ENCODE data around the gene OTP. TPM values are rescaled to one million over a fixed set of nuclear protein-coding genes. Genes with fewer than 3 reads are reported as not detected.

Gene OTP
- total RNA-seq, 1 donor from 2014 or later, result 0.17 TPM

DNA sequence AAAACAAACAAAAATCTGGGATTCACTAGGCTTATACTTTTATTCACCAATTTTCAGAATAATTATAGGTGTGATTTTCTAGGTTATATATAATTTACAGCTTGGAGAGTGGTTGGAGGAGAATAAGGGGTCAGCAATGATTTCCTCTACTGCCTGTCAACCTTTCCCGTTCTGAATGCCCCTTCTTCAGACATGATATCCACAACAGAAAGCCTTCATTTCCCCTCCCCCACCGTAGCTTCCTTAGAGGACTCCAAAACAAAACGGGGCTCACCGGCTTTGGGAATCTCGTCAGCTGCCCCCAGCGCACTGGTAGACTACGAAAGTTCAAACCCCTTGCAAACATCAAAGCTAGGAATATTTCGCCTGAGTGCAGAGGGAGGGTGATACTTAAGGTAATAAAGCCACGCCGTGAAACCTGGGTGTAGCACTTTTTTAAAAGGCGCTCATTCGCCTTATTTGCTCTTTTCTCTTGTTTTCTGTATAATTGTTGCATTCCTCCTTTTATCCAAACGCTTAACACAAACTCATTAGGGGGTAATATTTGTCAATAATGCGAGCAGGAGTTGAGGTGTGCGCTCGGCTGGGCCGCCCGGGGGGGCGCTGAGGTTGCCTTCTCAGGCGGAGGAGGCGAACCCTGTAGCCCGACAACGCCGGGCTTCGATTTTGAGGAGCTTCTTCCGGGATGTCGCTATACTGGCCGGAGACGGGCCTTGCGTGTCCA, 2.4 kb downstream of the OTP start:
- TF ChIP-seq, protein P1, sequence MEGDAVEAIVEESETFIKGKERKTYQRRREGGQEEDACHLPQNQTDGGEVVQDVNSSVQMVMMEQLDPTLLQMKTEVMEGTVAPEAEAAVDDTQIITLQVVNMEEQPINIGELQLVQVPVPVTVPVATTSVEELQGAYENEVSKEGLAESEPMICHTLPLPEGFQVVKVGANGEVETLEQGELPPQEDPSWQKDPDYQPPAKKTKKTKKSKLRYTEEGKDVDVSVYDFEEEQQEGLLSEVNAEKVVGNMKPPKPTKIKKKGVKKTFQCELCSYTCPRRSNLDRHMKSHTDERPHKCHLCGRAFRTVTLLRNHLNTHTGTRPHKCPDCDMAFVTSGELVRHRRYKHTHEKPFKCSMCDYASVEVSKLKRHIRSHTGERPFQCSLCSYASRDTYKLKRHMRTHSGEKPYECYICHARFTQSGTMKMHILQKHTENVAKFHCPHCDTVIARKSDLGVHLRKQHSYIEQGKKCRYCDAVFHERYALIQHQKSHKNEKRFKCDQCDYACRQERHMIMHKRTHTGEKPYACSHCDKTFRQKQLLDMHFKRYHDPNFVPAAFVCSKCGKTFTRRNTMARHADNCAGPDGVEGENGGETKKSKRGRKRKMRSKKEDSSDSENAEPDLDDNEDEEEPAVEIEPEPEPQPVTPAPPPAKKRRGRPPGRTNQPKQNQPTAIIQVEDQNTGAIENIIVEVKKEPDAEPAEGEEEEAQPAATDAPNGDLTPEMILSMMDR (IDR thresholded peaks at IDR 0.05; ENCODE audit: partially characterized antibody, unreplicated experiment), result no peak
- peaks cover 21% of the 10 kb centered on the region for H3K4me1 Mint-ChIP-seq (ENCODE audit: low read depth, unreplicated experiment)
- peak overlapping the region; percentile 78 for H3K4me3 Mint-ChIP-seq (ENCODE audit: unreplicated experiment)
- H3K36me3 Mint-ChIP-seq (ENCODE audit: unreplicated experiment), result peaks cover 5% of the 10 kb centered on the region
- H3K9me3 Mint-ChIP-seq (ENCODE audit: unreplicated experiment), result peaks cover 31% of the 10 kb centered on the region
- DNase-seq, result no peak
- no peak overlapping the region for H3K27ac Mint-ChIP-seq (ENCODE audit: unreplicated experiment)
- peaks cover 41% of the 10 kb centered on the region for H3K27me3 Mint-ChIP-seq (ENCODE audit: unreplicated experiment)

DNA sequence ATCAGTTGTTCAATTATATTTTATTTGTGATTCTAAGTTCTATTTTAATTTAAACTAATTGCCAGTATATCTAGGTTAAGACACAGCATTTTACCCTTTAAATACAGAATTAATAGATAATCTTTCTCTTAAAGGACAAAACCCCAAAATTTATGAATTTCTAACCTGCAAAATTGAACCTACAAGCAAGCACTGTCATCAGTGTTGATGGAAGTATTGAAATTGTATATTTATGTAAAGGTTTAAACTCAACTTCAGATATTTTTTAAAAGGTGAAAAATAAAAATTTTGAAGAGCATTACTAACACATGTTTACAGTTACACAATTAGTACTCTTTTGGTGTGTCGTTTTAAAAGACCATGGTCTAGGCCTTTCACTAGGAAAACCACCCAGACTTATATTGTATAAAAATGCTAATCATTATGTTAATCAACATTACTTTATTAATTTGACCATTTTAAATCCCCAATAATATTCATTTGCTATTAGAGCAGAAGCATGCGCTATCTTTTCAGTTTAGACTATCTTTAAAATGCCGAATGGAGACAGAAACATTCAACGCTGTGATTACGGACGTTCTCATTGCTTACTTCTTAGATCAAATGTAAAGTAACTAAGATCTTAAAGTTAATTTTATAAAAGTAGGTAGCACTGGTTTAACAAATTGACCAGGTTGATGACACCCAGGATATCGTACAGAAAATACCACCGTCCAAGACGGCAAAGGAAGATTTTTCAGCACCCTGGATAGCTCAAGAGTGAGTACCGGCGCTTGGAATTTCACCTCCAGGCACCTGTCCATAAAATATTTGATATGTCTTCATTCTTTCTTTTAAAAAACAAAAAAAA, 3.2 kb downstream of the OTP start:
- Mint-ChIP-seq H3K4me1 (ENCODE audit: low read depth, unreplicated experiment) (peaks cover 20% of the 10 kb centered on the region), H3K36me3 (ENCODE audit: unreplicated experiment) (peaks cover 5% of the 10 kb centered on the region)
- DNase-seq, result no peak

DNA sequence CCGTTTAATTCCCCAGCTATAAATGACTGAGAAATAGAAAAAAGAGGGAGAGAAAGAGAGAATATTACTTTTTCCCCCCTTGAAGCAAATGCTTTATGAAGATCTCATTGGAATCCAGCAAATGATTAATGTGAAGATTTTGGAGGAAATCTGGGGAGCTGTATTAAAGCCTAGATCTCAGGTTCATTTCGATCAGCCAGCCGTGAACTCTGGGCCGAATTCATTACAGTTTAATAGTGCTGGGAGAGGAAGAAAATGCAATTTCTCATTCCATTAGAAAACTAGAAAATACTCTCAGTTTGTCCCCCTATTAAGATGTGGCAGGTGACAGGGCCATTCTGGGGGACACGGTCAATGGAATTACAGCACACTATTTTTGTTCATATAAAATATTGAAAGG, 4.8 kb downstream of the OTP start:
- no peak overlapping the region for H3K4me3 Mint-ChIP-seq (ENCODE audit: unreplicated experiment)
- no peak overlapping the region for H3K27ac Mint-ChIP-seq (ENCODE audit: unreplicated experiment)
- peaks cover 15% of the 10 kb centered on the region for H3K4me1 Mint-ChIP-seq (ENCODE audit: low read depth, unreplicated experiment)
- DNase-seq, result no peak
- TF ChIP-seq, protein P1 (IDR thresholded peaks at IDR 0.05; ENCODE audit: partially characterized antibody, unreplicated experiment), result no peak
- H3K27me3 Mint-ChIP-seq (ENCODE audit: unreplicated experiment), result peaks cover 41% of the 10 kb centered on the region
- H3K36me3 Mint-ChIP-seq (ENCODE audit: unreplicated experiment), result no peaks in the 10 kb centered on the region
- H3K9me3 Mint-ChIP-seq (ENCODE audit: unreplicated experiment), result peaks cover 28% of the 10 kb centered on the region

More for the DNA sequence above, 3.2 kb downstream of the OTP start:
- no peak overlapping the region for H3K27ac Mint-ChIP-seq (ENCODE audit: unreplicated experiment)
- peaks cover 31% of the 10 kb centered on the region for H3K9me3 Mint-ChIP-seq (ENCODE audit: unreplicated experiment)
- TF ChIP-seq, protein P1 (IDR thresholded peaks at IDR 0.05; ENCODE audit: partially characterized antibody, unreplicated experiment), result no peak
- no peak overlapping the region for H3K4me3 Mint-ChIP-seq (ENCODE audit: unreplicated experiment)
- H3K27me3 Mint-ChIP-seq (ENCODE audit: unreplicated experiment), result peaks cover 44% of the 10 kb centered on the region

DNA sequence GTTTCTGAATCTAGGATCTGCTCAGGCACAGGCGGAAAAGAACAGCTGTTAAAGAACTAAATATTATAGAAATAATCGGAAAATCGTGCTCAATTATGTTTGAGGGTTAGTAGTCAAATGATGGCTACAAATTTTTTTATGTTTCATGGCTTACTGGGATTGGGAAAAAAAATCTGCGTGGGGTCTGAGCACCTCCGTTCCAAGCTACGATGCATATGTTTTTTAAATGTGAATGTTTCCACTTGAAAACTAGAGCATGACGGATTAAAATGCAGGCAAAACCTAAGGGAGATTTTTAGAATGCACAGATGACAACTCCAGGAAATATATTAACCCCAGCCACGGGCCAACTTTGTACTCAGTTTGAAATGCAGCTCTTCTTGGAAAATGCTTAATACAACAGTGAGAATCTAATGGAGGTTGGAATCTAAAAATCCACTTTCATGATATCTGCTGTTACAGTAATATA, 5.3 kb downstream of the OTP start:
- DNase-seq, result no peak
- no peaks in the 10 kb centered on the region for H3K36me3 Mint-ChIP-seq (ENCODE audit: unreplicated experiment)
- H3K27ac Mint-ChIP-seq (ENCODE audit: unreplicated experiment), result no peak overlapping the region
- peaks cover 41% of the 10 kb centered on the region for H3K27me3 Mint-ChIP-seq (ENCODE audit: unreplicated experiment)
- peak overlapping the region; percentile 31 for H3K4me3 Mint-ChIP-seq (ENCODE audit: unreplicated experiment)
- TF ChIP-seq, protein P1 (IDR thresholded peaks at IDR 0.05; ENCODE audit: partially characterized antibody, unreplicated experiment), result no peak
- peaks cover 29% of the 10 kb centered on the region for H3K9me3 Mint-ChIP-seq (ENCODE audit: unreplicated experiment)
- peaks cover 15% of the 10 kb centered on the region for H3K4me1 Mint-ChIP-seq (ENCODE audit: low read depth, unreplicated experiment)

All from glutamatergic neuron (in vitro differentiated cells).